Measurements from ENCODE around the gene CENPP.
"Not testable (repeated sequence)": the region's sequence is repeated elsewhere in the genome, so short reads cannot be mapped to it uniquely, and the experiment has no call there.

- TF ChIP-seq CTCF (IDR thresholded peaks at IDR 0.05; ENCODE audit: insufficient read depth, low read length, poor library complexity, severe bottlenecking); EZH2phosphoT487 (conservative IDR thresholded peaks at IDR 0.05; ENCODE audit: low read length): not testable (repeated sequence)
These were observed 246.1 kb downstream of the CENPP start for GRCh38 chr9:92571871-92572270.
